GM12874 (cell line): Measurements from ENCODE around the gene M6PR.

Source experiments
- CTCF ChIP-seq: IDR thresholded peaks from 2 replicates; pipeline ENCODE4 v1.5.1; 2011; ENCODE audit warnings: low read depth, mild to moderate bottlenecking, control low read depth, low read length, moderate library complexity; ENCODE audit not compliant: insufficient read depth

The M6PR gene

GRCh38 chr12:8913702-8914032 is 35.8 kb downstream of the M6PR start:
- TF ChIP-seq CTCF: no peak

- TF ChIP-seq CTCF: peak; percentile 23; the same call in 1 of the 2 replicates
Measured at GRCh38 chr12:8912914-8913313, 36.5 kb downstream of the M6PR start.

GRCh38 chr12:8911606-8912268 is 37.7 kb downstream of the M6PR start:
- no peak for TF ChIP-seq CTCF

GRCh38 chr12:8909752-8910151 is 39.7 kb downstream of the M6PR start:
- no peak for TF ChIP-seq CTCF

GRCh38 chr12:8907513-8907912 is 41.9 kb downstream of the M6PR start:
- no peak for TF ChIP-seq CTCF

GRCh38 chr12:8906266-8907180 is 42.9 kb downstream of the M6PR start:
- no peak for TF ChIP-seq CTCF

- no peak for TF ChIP-seq CTCF
Measured at GRCh38 chr12:8905546-8905945, 43.9 kb downstream of the M6PR start.
